IPS DF 6.9 (cell line): ENCODE data around the gene RAD1.
A peak's percentile ranks its signal among the peaks of the same experiment; 100 is the strongest.

Experiments
- DNase-seq: peaks from one replicate; pipeline ENCODE4 v3.0.0-alpha.2; 2013; ENCODE audit warnings: low read depth, low spot score
- H3K27ac ChIP-seq: one replicate; pipeline ENCODE4 v1.5.1; 2013; ENCODE audit warnings: low read length, control low read depth
- H3K27me3 ChIP-seq: 2 replicates; pipeline ENCODE4 v1.6.1; 2013; ENCODE audit warnings: mild to moderate bottlenecking, low read length; ENCODE audit not compliant: control insufficient read depth, insufficient read depth
- H3K36me3 ChIP-seq: 2 replicates; pipeline ENCODE4 v1.6.1; 2013; ENCODE audit warnings: low read length; ENCODE audit not compliant: control insufficient read depth, insufficient read depth
- H3K4me1 ChIP-seq: 2 replicates; pipeline ENCODE4 v1.6.1; 2013; ENCODE audit warnings: low read length; ENCODE audit not compliant: control insufficient read depth, insufficient read depth
- H3K4me3 ChIP-seq: 2 replicates; pipeline ENCODE4 v1.5.1; 2013; ENCODE audit warnings: mild to moderate bottlenecking, low read length
- H3K9me3 ChIP-seq: 2 replicates; pipeline ENCODE4 v1.6.1; 2013; ENCODE audit warnings: low read length, inconsistent platforms; ENCODE audit not compliant: control insufficient read depth, insufficient read depth
- WGBS: extraction: QIAGEN DNeasy Blood & Tissue Kit; methylation state at CpG from one replicate; pipeline ENCODE4 v1.1.7; 2013; ENCODE audit warnings: mixed read lengths, missing lambda C conversion rate; ENCODE audit not compliant: insufficient read length, insufficient coverage; 5-methylcytosine and 5-hydroxymethylcytosine counted together

RAD1 gene

DNA sequence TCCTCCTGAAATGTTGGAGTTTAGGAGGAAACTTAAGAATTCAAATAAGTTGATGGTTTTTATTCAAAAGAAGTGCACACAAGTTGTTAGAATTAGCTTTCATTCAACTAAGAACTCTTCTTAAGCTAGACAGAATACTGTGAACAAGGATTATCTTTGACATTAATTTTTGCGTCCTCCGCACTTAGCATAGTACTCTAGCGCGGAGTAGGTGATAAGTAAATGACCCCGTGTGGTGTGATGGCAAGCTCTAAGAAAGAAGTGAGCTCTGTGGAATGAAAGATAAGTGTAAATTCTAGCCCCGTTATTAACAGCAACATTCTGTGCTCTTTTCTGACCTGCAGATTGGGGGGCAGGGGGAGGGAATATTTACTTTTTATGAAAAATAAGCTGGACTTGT lies 1.2 kb upstream of the RAD1 start:
- no peaks in the 10 kb centered on the region for H3K9me3 ChIP-seq
- no peaks in the 10 kb centered on the region for H3K27me3 ChIP-seq
- H3K36me3 ChIP-seq = peaks cover 3% of the 10 kb centered on the region; the same call in 1 of the 2 replicates
- WGBS = no CpG with 5 or more reads among the region's 6 CpGs
- no peak overlapping the region for H3K27ac ChIP-seq
- H3K4me3 ChIP-seq = peak overlapping the region; percentile 99; the same call in 1 of the 2 replicates
- H3K4me1 ChIP-seq = peaks cover 2% of the 10 kb centered on the region; the same call in 1 of the 2 replicates
- DNase-seq = no peak

DNA sequence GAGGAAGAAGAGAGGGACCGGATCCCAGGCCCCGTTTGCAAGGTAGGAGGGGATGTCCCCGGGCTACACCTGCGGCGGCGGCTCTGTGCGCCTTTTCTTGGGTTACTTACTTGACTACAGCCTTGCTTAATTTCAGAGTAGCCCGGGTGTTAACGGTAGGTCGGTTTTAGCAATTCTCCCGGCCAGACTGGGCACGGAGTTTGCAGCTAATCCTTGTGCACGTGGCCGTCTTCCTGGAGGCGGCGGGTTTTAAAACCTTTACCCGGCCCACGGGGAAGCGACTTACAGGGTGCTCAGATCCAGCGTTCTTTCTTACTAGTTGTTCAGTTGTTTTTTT lies 520 bp upstream of the RAD1 start:
- Histone ChIP-seq H3K4me1 (peaks cover 2% of the 10 kb centered on the region; the same call in 1 of the 2 replicates), H3K4me3 (peak overlapping the region; percentile 99), H3K27me3 (no peaks in the 10 kb centered on the region), H3K36me3 (peaks cover 1% of the 10 kb centered on the region; the same call in 1 of the 2 replicates), H3K9me3 (no peaks in the 10 kb centered on the region), H3K27ac (no peak overlapping the region)
- no CpG with 5 or more reads among the region's 20 CpGs for WGBS
- DNase-seq = no peak

DNA sequence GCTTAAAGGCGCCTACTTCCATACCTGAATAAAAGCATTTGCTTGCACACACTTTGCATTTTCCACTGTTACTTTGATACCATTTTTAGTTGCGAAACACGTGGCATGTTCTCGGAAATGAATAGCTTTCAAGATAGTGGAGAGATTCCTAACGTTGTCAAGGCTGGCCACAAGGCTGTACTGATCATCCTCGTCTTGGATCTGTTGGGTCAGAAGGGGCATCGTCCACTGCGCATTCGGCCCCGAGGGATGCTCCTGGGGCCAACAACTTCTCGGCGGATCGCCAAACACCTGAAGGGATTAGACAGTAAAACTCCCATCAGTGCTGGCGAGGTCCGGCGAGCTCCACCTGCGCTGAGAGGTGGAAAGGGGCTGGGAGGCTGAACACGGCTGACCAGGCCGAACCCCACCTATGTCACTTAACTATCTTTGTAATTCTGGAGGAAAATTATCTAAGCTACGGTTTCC lies 599 bp downstream of the RAD1 start:
- Histone ChIP-seq H3K27ac (no peak overlapping the region), H3K36me3 (no peaks in the 10 kb centered on the region; the same call in 1 of the 2 replicates), H3K9me3 (no peaks in the 10 kb centered on the region), H3K4me1 (peaks cover 2% of the 10 kb centered on the region; the same call in 1 of the 2 replicates), H3K4me3 (peak overlapping the region; percentile 99), H3K27me3 (no peaks in the 10 kb centered on the region)
- DNase-seq = no peak
- no CpG with 5 or more reads among the region's 20 CpGs for WGBS

DNA sequence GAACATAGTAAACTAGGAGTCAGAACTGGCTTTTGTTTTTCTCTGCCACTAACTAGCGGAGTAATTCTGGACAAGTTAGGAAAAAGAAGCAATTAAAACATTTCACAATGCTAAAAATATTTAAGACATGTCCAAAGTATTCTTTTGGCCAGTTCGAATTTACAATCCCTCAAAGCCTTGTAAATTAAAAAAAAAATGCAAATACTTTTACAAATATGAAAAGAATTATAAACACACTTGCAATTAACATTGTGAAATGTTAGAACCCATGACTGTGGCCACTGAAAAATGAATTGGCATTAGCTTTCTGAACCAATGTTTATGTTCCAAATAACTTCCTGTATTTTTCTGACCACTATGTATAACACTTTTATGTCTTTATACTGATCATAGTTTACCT lies 2.2 kb downstream of the RAD1 start:
- no peak overlapping the region for H3K4me3 ChIP-seq
- no peak overlapping the region for H3K27ac ChIP-seq
- WGBS = no CpG with 5 or more reads among the region's 2 CpGs
- no peak for DNase-seq
- H3K27me3 ChIP-seq = no peaks in the 10 kb centered on the region
- H3K4me1 ChIP-seq = peaks cover 2% of the 10 kb centered on the region; the same call in 1 of the 2 replicates
- no peaks in the 10 kb centered on the region; the same call in 1 of the 2 replicates for H3K36me3 ChIP-seq
- H3K9me3 ChIP-seq = no peaks in the 10 kb centered on the region

DNA sequence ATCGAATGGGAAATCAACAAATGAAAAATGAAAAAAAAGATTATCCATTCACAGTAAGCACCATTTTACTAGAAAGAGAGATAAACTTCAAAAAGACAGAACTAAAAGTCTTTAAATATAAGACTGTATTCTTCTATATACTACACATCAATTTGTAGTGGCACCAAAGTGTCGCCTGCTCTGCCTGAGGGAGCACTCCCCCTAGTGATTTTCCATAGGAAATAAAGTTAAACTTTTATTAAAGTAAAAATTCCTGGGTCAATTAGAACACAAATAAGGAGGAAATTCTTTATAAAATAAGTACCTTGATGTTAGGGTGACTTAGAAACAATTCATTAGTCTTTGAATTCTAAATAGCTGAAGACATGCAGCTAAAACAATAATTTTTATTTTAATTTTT lies 9.7 kb downstream of the RAD1 start:
- DNase-seq = no peak
- Histone ChIP-seq H3K27ac (no peak overlapping the region), H3K9me3 (no peaks in the 10 kb centered on the region), H3K27me3 (no peaks in the 10 kb centered on the region), H3K4me3 (no peak overlapping the region), H3K36me3 (no peaks in the 10 kb centered on the region; the same call in 1 of the 2 replicates), H3K4me1 (no peaks in the 10 kb centered on the region)
- WGBS = no CpG with 5 or more reads among the region's 2 CpGs

DNA sequence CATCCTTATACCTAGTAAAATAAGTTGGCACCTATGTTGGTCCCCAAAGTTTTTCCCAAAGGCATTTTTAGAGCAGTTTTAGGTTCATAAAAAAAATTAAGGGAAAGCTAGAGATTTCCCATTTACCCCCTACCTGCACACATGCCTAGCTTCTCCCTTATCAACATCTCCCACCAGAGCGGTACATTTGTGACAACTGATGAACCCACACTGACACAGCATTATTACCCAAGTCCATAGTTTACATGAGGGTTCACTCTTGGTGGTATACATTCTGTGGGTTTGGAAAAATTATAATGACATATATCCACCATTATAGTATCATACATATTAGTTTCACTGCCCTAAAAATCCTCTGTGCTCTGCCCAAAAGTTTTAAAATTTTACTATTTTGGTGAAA lies 12.0 kb downstream of the RAD1 start:
- no peaks in the 10 kb centered on the region for H3K27me3 ChIP-seq
- no CpG with 5 or more reads among the region's 1 CpG for WGBS
- no peaks in the 10 kb centered on the region; the same call in 1 of the 2 replicates for H3K36me3 ChIP-seq
- H3K9me3 ChIP-seq = no peaks in the 10 kb centered on the region
- H3K4me3 ChIP-seq = no peak overlapping the region
- H3K4me1 ChIP-seq = no peaks in the 10 kb centered on the region
- H3K27ac ChIP-seq = no peak overlapping the region
- DNase-seq = no peak

DNA sequence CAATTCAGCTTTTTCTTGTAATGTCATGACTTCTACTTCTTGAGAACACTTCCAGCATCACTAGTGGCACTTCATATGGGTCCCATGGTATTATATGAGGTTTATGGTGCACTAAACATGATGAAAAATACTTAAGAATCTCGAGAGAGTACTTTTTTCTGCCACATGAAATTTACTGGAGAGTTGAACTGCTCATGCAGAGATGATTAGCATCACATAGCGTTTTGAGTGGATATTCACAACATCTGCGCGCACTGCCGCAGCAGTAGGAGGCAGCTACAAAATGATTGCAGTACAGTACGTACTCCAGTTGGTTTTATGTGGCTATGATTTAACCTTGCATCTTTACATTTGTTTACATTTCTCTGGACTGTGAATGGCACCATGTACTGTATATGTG lies 14.7 kb downstream of the RAD1 start:
- no peak overlapping the region for H3K4me3 ChIP-seq
- DNase-seq = no peak

DNA sequence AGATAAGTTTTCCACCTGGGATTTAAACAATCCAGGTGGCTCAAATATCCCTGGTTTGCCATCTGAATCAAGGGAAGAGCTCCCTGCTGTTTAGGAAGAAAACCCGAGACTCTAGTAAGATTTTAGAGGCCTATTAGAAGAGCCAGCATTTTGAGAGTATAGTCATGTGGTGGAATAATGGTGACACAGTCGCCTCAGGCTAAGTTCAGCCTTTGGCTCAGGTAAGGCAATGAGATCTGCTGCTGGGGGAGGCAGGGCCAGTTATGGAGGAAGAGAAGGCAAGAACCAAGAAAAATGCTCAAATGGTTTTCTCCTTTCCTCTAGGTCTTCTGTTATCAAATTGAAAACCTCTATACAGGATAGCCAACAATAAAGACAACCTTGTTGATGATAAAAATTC lies 16.2 kb downstream of the RAD1 start:
- Histone ChIP-seq H3K4me3 (no peak overlapping the region), H3K27ac (no peak overlapping the region), H3K4me1 (no peaks in the 10 kb centered on the region), H3K27me3 (no peaks in the 10 kb centered on the region), H3K9me3 (no peaks in the 10 kb centered on the region), H3K36me3 (no peaks in the 10 kb centered on the region)
- DNase-seq = no peak
- WGBS = no CpG with 5 or more reads among the region's 2 CpGs

More for the DNA sequence above, 14.7 kb downstream of the RAD1 start:
- Histone ChIP-seq H3K27me3 (no peaks in the 10 kb centered on the region), H3K36me3 (no peaks in the 10 kb centered on the region), H3K4me1 (no peaks in the 10 kb centered on the region), H3K9me3 (no peaks in the 10 kb centered on the region), H3K27ac (no peak overlapping the region)
- WGBS = no CpG with 5 or more reads among the region's 6 CpGs

DNA sequence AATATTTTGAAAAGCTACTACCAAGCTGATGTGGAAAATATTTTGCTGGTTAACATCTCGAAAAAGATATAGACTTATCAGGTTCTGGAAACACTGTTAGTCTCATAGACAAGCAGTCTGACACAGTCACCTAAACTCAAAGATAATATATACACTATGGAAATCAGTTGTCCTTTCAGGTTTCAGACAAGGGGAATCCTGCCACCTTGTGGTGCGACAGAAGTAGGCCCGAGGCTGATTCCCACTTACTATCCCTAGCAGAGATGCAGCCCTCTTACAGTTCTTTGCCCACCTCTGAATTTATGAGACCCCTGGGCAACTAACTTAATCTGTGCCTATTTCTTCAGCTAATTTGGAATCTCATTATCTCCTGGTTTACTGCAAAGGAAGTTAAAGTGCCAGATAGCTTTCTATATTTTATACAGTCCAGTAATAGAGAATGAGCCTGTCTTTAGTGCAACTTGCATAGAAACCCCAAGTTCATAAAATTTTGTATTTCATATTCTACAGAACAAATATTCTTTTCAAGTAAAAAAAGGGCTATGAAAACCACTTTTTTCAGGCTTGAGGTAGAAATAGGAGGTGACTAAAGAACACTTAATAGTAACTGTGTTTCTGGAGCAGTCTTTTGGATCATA lies 16.9 kb downstream of the RAD1 start:
- DNase-seq = peak; percentile 58
- Histone ChIP-seq H3K27ac (no peak overlapping the region), H3K36me3 (no peaks in the 10 kb centered on the region), H3K27me3 (no peaks in the 10 kb centered on the region), H3K4me1 (no peaks in the 10 kb centered on the region), H3K9me3 (no peaks in the 10 kb centered on the region), H3K4me3 (no peak overlapping the region)
- WGBS = no CpG with 5 or more reads among the region's 3 CpGs

DNA sequence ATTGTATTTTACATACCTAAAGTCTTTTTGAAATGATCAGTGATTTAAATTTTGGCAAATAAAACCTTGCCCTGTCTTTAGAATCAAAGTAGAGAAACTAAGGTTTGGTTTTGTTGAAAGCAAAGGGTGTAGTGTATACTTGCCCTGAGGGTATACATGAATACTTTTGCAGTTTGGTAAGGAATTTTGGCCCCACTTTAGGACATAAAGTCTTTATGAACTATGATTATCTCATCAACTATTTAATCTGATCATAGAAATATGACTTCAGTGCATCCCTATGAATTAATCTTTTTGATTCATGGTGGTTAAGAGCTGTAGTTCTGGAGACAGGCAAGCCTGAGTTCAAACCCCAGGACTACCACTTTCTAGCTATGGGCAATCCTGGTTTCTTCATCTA lies 17.7 kb downstream of the RAD1 start:
- Histone ChIP-seq H3K4me1 (no peaks in the 10 kb centered on the region), H3K4me3 (no peak overlapping the region), H3K9me3 (no peaks in the 10 kb centered on the region), H3K27ac (no peak overlapping the region), H3K36me3 (no peaks in the 10 kb centered on the region), H3K27me3 (no peaks in the 10 kb centered on the region)
- DNase-seq = no peak
